Measurements from ENCODE around the gene DRC3. TPM values are rescaled to one million over a fixed set of nuclear protein-coding genes. Genes with fewer than 3 reads are reported as not detected.

The DRC3 gene
- total and polyA plus RNA-seq, 10 of the 15 experiments (the other 5 are each of a cell fraction or from before 2014, with no cell fraction given), result 0.18 to 2.3 (median 0.60) TPM; not detected in 3

DNA sequence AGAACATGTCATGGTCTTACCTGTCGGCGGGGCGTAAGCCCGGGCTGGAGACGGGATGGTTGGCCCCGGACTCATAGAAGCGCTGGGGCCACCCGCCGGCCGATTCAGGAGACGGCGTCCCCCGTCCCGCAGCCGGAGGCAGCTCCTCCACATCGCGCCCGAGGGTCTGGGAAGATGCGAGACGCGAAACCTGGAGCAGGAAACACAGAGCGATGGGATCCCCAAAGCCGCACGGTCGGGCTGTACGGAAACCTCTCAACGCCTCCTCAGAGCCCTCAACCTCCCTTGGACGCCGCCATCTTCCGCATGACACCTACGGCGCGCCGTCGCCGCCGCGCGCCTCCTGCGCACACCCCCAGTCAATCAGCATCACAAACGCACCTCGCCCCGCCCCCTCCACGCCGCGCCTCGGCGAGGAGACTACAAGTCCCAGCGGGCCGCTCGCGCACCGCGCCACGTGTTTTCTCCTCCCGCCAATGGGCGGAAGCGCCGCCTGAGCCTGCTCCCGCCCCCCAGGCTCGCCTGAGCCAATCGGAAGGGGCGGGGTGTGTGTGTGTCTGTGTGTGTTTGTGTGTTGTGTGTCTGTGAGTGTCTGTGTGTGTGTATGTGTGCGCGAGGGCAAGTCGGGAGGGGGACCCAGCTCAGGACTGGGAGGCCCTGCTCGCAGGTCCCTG lies 66.3 kb downstream of the DRC3 start, which contains the start of the genes ATPAF2 and GID4 (continued):
- TF ChIP-seq, protein P1, sequence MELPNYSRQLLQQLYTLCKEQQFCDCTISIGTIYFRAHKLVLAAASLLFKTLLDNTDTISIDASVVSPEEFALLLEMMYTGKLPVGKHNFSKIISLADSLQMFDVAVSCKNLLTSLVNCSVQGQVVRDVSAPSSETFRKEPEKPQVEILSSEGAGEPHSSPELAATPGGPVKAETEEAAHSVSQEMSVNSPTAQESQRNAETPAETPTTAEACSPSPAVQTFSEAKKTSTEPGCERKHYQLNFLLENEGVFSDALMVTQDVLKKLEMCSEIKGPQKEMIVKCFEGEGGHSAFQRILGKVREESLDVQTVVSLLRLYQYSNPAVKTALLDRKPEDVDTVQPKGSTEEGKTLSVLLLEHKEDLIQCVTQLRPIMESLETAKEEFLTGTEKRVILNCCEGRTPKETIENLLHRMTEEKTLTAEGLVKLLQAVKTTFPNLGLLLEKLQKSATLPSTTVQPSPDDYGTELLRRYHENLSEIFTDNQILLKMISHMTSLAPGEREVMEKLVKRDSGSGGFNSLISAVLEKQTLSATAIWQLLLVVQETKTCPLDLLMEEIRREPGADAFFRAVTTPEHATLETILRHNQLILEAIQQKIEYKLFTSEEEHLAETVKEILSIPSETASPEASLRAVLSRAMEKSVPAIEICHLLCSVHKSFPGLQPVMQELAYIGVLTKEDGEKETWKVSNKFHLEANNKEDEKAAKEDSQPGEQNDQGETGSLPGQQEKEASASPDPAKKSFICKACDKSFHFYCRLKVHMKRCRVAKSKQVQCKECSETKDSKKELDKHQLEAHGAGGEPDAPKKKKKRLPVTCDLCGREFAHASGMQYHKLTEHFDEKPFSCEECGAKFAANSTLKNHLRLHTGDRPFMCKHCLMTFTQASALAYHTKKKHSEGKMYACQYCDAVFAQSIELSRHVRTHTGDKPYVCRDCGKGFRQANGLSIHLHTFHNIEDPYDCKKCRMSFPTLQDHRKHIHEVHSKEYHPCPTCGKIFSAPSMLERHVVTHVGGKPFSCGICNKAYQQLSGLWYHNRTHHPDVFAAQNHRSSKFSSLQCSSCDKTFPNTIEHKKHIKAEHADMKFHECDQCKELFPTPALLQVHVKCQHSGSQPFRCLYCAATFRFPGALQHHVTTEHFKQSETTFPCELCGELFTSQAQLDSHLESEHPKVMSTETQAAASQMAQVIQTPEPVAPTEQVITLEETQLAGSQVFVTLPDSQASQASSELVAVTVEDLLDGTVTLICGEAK (IDR thresholded peaks at IDR 0.05; ENCODE audit: borderline replicate concordance), result peak; percentile 38; the same call in 1 of the 2 replicates
- TF ChIP-seq, protein P2, sequence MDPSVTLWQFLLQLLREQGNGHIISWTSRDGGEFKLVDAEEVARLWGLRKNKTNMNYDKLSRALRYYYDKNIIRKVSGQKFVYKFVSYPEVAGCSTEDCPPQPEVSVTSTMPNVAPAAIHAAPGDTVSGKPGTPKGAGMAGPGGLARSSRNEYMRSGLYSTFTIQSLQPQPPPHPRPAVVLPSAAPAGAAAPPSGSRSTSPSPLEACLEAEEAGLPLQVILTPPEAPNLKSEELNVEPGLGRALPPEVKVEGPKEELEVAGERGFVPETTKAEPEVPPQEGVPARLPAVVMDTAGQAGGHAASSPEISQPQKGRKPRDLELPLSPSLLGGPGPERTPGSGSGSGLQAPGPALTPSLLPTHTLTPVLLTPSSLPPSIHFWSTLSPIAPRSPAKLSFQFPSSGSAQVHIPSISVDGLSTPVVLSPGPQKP (IDR thresholded peaks at IDR 0.05; ENCODE audit: low read depth, low read length), result 0 out of 2 replicates have a peak, but pooled peaks have one; percentile 48
- peak; percentile 93 for TF ChIP-seq SIX5 (IDR thresholded peaks at IDR 0.05; ENCODE audit: low read depth, low read length, severe bottlenecking)
- TF ChIP-seq PAX5 (IDR thresholded peaks at IDR 0.05; ENCODE audit: borderline replicate concordance, low read depth, low read length), result no peak
- peak; percentile 74 for TF ChIP-seq GATAD2B (conservative IDR thresholded peaks at IDR 0.05; ENCODE audit: low read depth)
- TF ChIP-seq NRF1 (conservative IDR thresholded peaks at IDR 0.05; ENCODE audit: low read depth, low read length), result peak; percentile 75
- TF ChIP-seq STAT1 (conservative IDR thresholded peaks at IDR 0.05), result no peak; the same call in 1 of the 2 replicates
- TF ChIP-seq ESRRA (IDR thresholded peaks at IDR 0.05; ENCODE audit: low read length), result no peak
- TF ChIP-seq FOS (IDR thresholded peaks at IDR 0.05; ENCODE audit: borderline replicate concordance, extremely low read depth, insufficient read length), result peak; percentile 50
- TF ChIP-seq RUNX3 (IDR thresholded peaks at IDR 0.05; ENCODE audit: low read length), result 0 out of 2 replicates have a peak, but pooled peaks have one; percentile 22
- TF ChIP-seq BCL11A (IDR thresholded peaks at IDR 0.05; ENCODE audit: low read depth, low read length), result no peak
- TF ChIP-seq SIN3A (IDR thresholded peaks at IDR 0.05; ENCODE audit: low read depth, low read length), result peak; percentile 80; the same call in 1 of the 2 replicates
- TF ChIP-seq, protein P3, sequence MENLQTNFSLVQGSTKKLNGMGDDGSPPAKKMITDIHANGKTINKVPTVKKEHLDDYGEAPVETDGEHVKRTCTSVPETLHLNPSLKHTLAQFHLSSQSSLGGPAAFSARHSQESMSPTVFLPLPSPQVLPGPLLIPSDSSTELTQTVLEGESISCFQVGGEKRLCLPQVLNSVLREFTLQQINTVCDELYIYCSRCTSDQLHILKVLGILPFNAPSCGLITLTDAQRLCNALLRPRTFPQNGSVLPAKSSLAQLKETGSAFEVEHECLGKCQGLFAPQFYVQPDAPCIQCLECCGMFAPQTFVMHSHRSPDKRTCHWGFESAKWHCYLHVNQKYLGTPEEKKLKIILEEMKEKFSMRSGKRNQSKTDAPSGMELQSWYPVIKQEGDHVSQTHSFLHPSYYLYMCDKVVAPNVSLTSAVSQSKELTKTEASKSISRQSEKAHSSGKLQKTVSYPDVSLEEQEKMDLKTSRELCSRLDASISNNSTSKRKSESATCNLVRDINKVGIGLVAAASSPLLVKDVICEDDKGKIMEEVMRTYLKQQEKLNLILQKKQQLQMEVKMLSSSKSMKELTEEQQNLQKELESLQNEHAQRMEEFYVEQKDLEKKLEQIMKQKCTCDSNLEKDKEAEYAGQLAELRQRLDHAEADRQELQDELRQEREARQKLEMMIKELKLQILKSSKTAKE (IDR thresholded peaks at IDR 0.05; ENCODE audit: low read depth, poor library complexity, severe bottlenecking), result no peak
- TF ChIP-seq SP1 (IDR thresholded peaks at IDR 0.05; ENCODE audit: low read depth, low read length), result peak; percentile 98
- no peak for TF ChIP-seq ASH2L (IDR thresholded peaks at IDR 0.05; ENCODE audit: borderline replicate concordance, low read depth)
- peak; percentile 99 for TF ChIP-seq HCFC1 (IDR thresholded peaks at IDR 0.05; ENCODE audit: low read length)
- TF ChIP-seq, protein P4, sequence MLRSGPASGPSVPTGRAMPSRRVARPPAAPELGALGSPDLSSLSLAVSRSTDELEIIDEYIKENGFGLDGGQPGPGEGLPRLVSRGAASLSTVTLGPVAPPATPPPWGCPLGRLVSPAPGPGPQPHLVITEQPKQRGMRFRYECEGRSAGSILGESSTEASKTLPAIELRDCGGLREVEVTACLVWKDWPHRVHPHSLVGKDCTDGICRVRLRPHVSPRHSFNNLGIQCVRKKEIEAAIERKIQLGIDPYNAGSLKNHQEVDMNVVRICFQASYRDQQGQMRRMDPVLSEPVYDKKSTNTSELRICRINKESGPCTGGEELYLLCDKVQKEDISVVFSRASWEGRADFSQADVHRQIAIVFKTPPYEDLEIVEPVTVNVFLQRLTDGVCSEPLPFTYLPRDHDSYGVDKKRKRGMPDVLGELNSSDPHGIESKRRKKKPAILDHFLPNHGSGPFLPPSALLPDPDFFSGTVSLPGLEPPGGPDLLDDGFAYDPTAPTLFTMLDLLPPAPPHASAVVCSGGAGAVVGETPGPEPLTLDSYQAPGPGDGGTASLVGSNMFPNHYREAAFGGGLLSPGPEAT (IDR thresholded peaks at IDR 0.05; ENCODE audit: low read depth), result peak; percentile 87
- peak; percentile 82 for TF ChIP-seq KLF5 (IDR thresholded peaks at IDR 0.05; ENCODE audit: partially characterized antibody)
- peak; percentile 94 for TF ChIP-seq RELA (IDR thresholded peaks at IDR 0.05; ENCODE audit: borderline replicate concordance, partially characterized antibody)
- TF ChIP-seq FOXK2 (IDR thresholded peaks at IDR 0.05), result peak; percentile 53; the same call in 1 of the 2 replicates
- no peak for TF ChIP-seq SUZ12 (IDR thresholded peaks at IDR 0.05; ENCODE audit: unreplicated experiment)
- no peak; the same call in 1 of the 2 replicates for TF ChIP-seq WRNIP1 (IDR thresholded peaks at IDR 0.05; ENCODE audit: borderline replicate concordance, low read depth, low read length)
